ENCODE data around the gene ARHGAP26.

Gene ARHGAP26

DNA sequence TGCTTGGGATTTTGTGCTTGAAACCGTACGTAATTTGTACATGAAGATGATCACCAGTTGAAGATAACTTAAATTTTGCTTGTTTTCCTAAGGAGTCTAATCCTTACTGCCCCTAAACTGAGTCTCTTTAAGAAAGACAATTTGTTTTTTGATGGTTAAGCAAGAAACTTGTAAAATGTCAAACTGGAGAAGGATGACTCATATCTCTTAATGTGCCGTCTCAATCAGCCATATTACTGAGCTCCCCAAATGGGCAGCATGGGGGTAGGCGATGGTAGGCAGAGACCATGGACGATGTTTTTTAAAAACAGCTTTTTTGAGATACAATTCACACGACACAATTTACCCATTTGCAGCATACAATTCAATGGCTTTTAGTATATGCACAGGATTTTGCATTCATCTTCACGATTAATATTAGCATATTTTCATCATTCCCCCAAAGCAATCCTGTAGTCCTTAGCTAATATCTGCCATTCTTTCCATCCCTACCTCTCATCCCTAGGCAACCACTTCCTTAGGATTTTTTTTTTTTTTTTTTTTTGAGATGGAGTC is 14.3 kb downstream of the ARHGAP26 start:
- no peaks in the 10 kb centered on the region for H3K27me3 ChIP-seq (ENCODE audit: control insufficient read depth in 2 of 2, insufficient read depth in 2 of 2, low read length in 2 of 2)
- peaks cover 0 to 3% of the 10 kb centered on the region in 2 donors for H3K4me1 ChIP-seq (ENCODE audit: control insufficient read depth in 2 of 2, insufficient read depth in 2 of 2, low read length in 2 of 2)
- no peaks in the 10 kb centered on the region for H3K9me3 ChIP-seq (ENCODE audit: control insufficient read depth in 2 of 2, low read length in 2 of 2)
- H3K27ac ChIP-seq (ENCODE audit: low read depth in 2 of 2, low read length in 2 of 2), result no peak overlapping the region
- no peaks in the 10 kb centered on the region for H3K36me3 ChIP-seq (ENCODE audit: control insufficient read depth in 2 of 2, insufficient read depth in 2 of 2, low read length in 2 of 2)
- H3K9ac ChIP-seq (ENCODE audit: low read depth in 1 of 2, low read length in 2 of 2), result no peak overlapping the region
- H3K4me3 ChIP-seq (ENCODE audit: low read length in 2 of 2), result no peak overlapping the region

DNA sequence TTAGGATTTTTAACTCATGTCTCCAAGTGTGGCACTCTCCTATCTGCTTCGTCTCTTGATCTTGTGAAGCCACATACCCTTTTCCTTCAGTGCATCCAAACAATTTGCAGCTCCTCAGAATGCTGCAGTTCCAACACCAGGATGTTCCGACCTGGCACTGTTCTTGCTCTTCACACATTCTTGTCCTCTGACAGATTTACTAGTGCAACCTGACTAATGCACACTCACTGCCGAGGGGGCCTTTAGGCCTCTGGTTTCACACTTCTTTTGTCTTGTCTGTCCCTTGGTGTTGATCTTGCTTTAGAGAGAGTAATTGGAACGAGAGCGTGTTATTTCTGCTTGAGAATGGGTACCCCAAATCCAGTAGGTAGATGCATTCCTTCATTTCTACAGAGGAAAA is 15.0 kb downstream of the ARHGAP26 start:
- Histone ChIP-seq H3K36me3 (ENCODE audit: control insufficient read depth in 2 of 2, insufficient read depth in 2 of 2, low read length in 2 of 2) (no peaks in the 10 kb centered on the region), H3K27ac (ENCODE audit: low read depth in 2 of 2, low read length in 2 of 2) (no peak overlapping the region), H3K27me3 (ENCODE audit: control insufficient read depth in 2 of 2, insufficient read depth in 2 of 2, low read length in 2 of 2) (no peaks in the 10 kb centered on the region), H3K9ac (ENCODE audit: low read depth in 1 of 2, low read length in 2 of 2) (no peak overlapping the region), H3K4me3 (ENCODE audit: low read length in 2 of 2) (no peak overlapping the region), H3K9me3 (ENCODE audit: control insufficient read depth in 2 of 2, low read length in 2 of 2) (no peaks in the 10 kb centered on the region), H3K4me1 (ENCODE audit: control insufficient read depth in 2 of 2, insufficient read depth in 2 of 2, low read length in 2 of 2) (peaks cover 0 to 3% of the 10 kb centered on the region in 2 donors)

DNA sequence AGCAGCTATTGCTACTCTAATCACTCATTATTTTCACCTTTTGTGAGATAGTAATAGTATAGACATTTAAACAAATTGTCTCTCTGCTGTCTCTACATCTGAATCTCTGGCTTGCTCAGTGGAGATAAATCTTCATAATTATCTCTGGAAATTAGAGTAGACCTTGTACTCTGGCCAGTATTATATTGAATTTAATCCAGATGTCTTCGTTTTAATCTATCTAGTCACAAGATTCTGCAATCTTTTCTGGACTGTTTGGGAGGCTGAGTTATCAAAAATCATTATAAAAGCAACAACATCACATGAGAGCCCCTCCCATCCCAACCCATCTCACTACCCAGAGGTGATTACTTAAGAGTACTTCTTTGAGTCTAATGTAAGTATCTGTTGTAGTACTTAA is 19.0 kb downstream of the ARHGAP26 start:
- Histone ChIP-seq H3K9ac (ENCODE audit: low read depth in 1 of 2, low read length in 2 of 2) (no peak overlapping the region), H3K4me3 (ENCODE audit: low read length in 2 of 2) (no peak overlapping the region), H3K27me3 (ENCODE audit: control insufficient read depth in 2 of 2, insufficient read depth in 2 of 2, low read length in 2 of 2) (no peaks in the 10 kb centered on the region), H3K36me3 (ENCODE audit: control insufficient read depth in 2 of 2, insufficient read depth in 2 of 2, low read length in 2 of 2) (no peaks in the 10 kb centered on the region), H3K9me3 (ENCODE audit: control insufficient read depth in 2 of 2, low read length in 2 of 2) (no peaks in the 10 kb centered on the region), H3K27ac (ENCODE audit: low read depth in 2 of 2, low read length in 2 of 2) (no peak overlapping the region), H3K4me1 (ENCODE audit: control insufficient read depth in 2 of 2, insufficient read depth in 2 of 2, low read length in 2 of 2) (peaks cover 0 to 3% of the 10 kb centered on the region in 2 donors)

DNA sequence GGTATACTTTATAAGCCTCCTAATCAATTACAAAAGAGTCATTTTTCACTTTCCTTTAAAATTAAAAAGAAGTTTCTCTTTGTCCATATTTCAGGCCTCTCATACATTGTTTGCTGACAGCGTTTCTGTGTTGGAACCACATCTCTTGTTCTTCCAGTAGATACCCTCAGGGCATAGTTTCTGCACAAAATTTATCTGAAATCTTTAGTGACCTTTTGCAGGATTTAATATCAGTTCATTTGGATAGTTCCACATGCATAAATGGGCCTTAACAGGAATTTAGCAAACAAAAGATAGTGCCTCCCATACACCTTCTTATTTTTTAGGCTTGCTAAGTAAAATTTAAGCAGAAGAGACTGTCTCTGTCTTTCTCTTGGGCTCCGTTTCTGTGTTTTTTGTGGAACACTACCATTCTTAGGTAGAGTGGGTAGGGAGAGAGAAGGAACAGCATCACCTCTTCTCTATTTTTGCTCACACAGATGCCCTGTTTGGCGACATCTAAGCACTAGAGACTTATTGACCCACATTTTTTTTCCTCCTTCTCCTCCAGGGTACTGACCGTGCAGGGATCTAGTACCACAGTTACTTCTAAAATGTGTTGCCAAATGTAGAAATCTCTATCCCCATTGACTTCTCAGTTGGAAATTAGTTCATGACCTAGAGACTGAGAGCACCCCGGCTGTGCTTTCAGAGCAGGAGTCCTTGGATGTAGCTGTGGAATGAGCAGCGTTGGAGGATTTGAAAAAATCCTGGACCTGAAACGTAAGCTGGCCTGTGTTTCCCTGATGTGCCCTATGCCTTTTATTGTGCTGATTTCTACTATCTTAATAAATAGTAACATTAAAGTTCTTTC is 22.1 kb downstream of the ARHGAP26 start:
- no peaks in the 10 kb centered on the region for H3K27me3 ChIP-seq (ENCODE audit: control insufficient read depth in 2 of 2, insufficient read depth in 2 of 2, low read length in 2 of 2)
- no peak overlapping the region for H3K27ac ChIP-seq (ENCODE audit: low read depth in 2 of 2, low read length in 2 of 2)
- peaks cover 17 to 20% of the 10 kb centered on the region in 2 donors for H3K4me1 ChIP-seq (ENCODE audit: control insufficient read depth in 2 of 2, insufficient read depth in 2 of 2, low read length in 2 of 2)
- H3K4me3 ChIP-seq (ENCODE audit: low read length in 2 of 2), result no peak overlapping the region
- H3K9me3 ChIP-seq (ENCODE audit: control insufficient read depth in 2 of 2, low read length in 2 of 2), result no peaks in the 10 kb centered on the region
- H3K36me3 ChIP-seq (ENCODE audit: control insufficient read depth in 2 of 2, insufficient read depth in 2 of 2, low read length in 2 of 2), result no peaks in the 10 kb centered on the region
- H3K9ac ChIP-seq (ENCODE audit: low read depth in 1 of 2, low read length in 2 of 2), result no peak overlapping the region

DNA sequence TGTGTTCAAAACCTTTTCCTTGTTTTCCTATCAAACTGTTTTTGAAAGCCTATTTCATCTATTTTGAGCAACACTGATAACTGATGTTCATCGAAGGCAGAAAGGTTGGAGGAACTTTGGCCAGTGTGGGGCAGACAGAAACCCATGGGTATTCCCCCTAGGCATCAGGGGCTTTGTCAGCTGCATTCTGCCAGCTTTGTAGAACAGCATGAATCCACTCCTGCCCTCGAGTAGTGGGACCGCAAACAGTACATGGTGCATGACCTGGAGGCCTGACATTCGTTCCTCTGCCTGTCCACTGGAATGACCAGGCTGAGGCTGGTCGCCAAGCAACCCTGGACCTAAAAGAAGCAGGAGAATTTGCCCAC is 22.7 kb downstream of the ARHGAP26 start:
- Histone ChIP-seq H3K36me3 (ENCODE audit: control insufficient read depth in 2 of 2, insufficient read depth in 2 of 2, low read length in 2 of 2) (no peaks in the 10 kb centered on the region), H3K4me3 (ENCODE audit: low read length in 2 of 2) (no peak overlapping the region), H3K27ac (ENCODE audit: low read depth in 2 of 2, low read length in 2 of 2) (no peak overlapping the region), H3K4me1 (ENCODE audit: control insufficient read depth in 2 of 2, insufficient read depth in 2 of 2, low read length in 2 of 2) (peaks cover 23 to 26% of the 10 kb centered on the region in 2 donors), H3K9ac (ENCODE audit: low read depth in 1 of 2, low read length in 2 of 2) (no peak overlapping the region), H3K9me3 (ENCODE audit: control insufficient read depth in 2 of 2, low read length in 2 of 2) (no peaks in the 10 kb centered on the region), H3K27me3 (ENCODE audit: control insufficient read depth in 2 of 2, insufficient read depth in 2 of 2, low read length in 2 of 2) (no peaks in the 10 kb centered on the region)

DNA sequence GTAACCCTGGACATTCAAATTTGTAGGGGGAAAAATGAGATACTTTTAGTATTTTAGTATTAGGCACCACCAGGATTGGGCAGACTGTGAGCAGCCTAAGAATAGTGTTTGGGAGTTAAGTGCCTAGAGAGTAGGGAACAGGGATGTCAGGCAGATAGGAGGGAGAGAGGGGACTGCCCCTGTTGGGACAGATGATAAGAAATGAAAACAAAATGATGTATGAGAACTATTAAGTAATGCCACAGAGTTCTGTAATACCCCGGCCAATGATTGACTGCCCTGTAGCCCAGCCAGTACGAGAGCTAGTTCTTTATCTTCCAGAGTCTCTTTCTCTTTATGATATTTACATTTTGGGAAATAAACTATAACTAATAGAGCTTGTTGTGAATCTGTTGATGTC is 24.4 kb downstream of the ARHGAP26 start:
- Histone ChIP-seq H3K27ac (ENCODE audit: low read depth in 2 of 2, low read length in 2 of 2) (no peak overlapping the region), H3K4me3 (ENCODE audit: low read length in 2 of 2) (no peak overlapping the region), H3K27me3 (ENCODE audit: control insufficient read depth in 2 of 2, insufficient read depth in 2 of 2, low read length in 2 of 2) (no peaks in the 10 kb centered on the region), H3K4me1 (ENCODE audit: control insufficient read depth in 2 of 2, insufficient read depth in 2 of 2, low read length in 2 of 2) (peaks cover 33 to 38% of the 10 kb centered on the region in 2 donors), H3K36me3 (ENCODE audit: control insufficient read depth in 2 of 2, insufficient read depth in 2 of 2, low read length in 2 of 2) (no peaks in the 10 kb centered on the region), H3K9me3 (ENCODE audit: control insufficient read depth in 2 of 2, low read length in 2 of 2) (no peaks in the 10 kb centered on the region), H3K9ac (ENCODE audit: low read depth in 1 of 2, low read length in 2 of 2) (no peak overlapping the region)

DNA sequence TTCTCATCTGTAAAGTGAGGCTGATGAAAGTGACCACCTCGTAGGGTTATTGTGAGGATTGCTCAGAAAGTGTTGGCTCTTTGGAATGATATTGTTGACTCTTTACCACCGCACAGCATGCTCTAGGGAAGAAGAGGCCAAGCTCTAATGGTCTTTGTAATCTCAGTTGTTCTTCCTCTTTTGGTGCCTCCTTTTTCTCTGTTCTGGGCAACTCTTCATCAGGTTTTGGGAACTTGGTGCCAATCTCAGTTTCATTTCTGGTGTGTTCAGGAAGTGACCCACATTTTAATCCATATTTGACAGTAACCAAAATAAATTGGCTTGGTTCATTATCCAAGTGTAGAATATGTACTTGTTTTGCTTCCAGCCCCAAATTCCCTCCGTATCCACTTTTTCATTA is 25.1 kb downstream of the ARHGAP26 start:
- Histone ChIP-seq H3K27me3 (ENCODE audit: control insufficient read depth in 2 of 2, insufficient read depth in 2 of 2, low read length in 2 of 2) (no peaks in the 10 kb centered on the region), H3K4me3 (ENCODE audit: low read length in 2 of 2) (no peak overlapping the region), H3K9ac (ENCODE audit: low read depth in 1 of 2, low read length in 2 of 2) (no peak overlapping the region), H3K27ac (ENCODE audit: low read depth in 2 of 2, low read length in 2 of 2) (peak overlapping the region in 1 of 2 donors; percentile 1), H3K36me3 (ENCODE audit: control insufficient read depth in 2 of 2, insufficient read depth in 2 of 2, low read length in 2 of 2) (no peaks in the 10 kb centered on the region), H3K4me1 (ENCODE audit: control insufficient read depth in 2 of 2, insufficient read depth in 2 of 2, low read length in 2 of 2) (peaks cover 33 to 42% of the 10 kb centered on the region in 2 donors), H3K9me3 (ENCODE audit: control insufficient read depth in 2 of 2, low read length in 2 of 2) (no peaks in the 10 kb centered on the region)

DNA sequence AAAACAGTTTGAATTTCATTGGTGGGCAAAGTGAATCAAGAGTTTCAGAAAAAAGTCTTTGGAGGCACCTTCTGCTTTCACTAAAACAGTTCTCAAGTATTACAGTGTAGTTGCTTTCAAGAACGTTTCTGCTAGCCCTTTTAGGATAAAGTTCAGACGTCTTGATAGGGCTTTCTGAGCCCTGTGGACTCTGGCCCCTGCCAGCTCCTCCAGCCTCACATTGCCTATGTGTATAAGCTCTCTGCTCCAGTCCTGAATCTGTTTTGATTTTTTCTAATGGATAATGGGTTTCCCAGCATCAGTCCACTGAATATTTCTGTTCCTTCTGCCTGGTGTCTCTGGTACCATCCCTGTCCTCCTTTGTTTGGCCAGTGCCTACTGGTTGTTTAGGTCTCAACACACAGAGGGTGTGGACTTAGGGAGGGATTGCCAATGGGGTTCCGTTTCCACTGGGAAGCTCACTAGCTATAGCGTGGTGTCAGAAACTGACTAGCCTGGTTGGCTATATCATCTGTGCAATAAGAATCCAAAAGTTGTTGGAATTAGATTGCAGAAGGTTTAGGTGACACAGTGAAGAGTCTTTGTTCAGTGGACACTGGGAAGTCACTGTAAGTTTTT is 26.4 kb downstream of the ARHGAP26 start:
- no peaks in the 10 kb centered on the region for H3K9me3 ChIP-seq (ENCODE audit: control insufficient read depth in 2 of 2, low read length in 2 of 2)
- H3K36me3 ChIP-seq (ENCODE audit: control insufficient read depth in 2 of 2, insufficient read depth in 2 of 2, low read length in 2 of 2), result no peaks in the 10 kb centered on the region
- peak overlapping the region in 1 of 2 donors; percentile 65 for H3K4me3 ChIP-seq (ENCODE audit: low read length in 2 of 2)
- H3K27ac ChIP-seq (ENCODE audit: low read depth in 2 of 2, low read length in 2 of 2), result peak overlapping the region; percentile 75 to 81
- H3K9ac ChIP-seq (ENCODE audit: low read depth in 1 of 2, low read length in 2 of 2), result peak overlapping the region in 1 of 2 donors; percentile 15
- peaks cover 33 to 42% of the 10 kb centered on the region in 2 donors for H3K4me1 ChIP-seq (ENCODE audit: control insufficient read depth in 2 of 2, insufficient read depth in 2 of 2, low read length in 2 of 2)
- no peaks in the 10 kb centered on the region for H3K27me3 ChIP-seq (ENCODE audit: control insufficient read depth in 2 of 2, insufficient read depth in 2 of 2, low read length in 2 of 2)

DNA sequence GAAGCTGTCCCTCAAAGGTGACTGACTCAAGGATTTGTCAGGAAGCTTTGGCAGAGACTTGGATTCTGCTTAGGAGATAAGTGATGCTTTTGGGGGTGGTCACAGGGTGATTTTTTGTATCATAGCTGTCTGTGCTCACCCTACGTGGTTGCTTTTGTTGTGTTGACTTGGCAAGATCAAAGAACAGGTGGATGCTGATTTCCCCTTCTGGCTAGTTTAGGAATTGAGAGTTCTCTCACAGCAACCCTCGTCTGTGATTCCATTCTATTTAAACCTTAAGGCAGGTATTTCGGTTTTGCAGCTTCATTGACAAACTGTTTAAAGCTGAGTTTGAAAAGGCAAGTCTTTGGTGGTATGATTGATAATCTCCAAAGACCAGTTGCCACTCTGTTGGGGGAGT is 27.2 kb downstream of the ARHGAP26 start:
- H3K4me3 ChIP-seq (ENCODE audit: low read length in 2 of 2), result no peak overlapping the region
- H3K4me1 ChIP-seq (ENCODE audit: control insufficient read depth in 2 of 2, insufficient read depth in 2 of 2, low read length in 2 of 2), result peaks cover 33 to 42% of the 10 kb centered on the region in 2 donors
- no peaks in the 10 kb centered on the region for H3K9me3 ChIP-seq (ENCODE audit: control insufficient read depth in 2 of 2, low read length in 2 of 2)
- no peaks in the 10 kb centered on the region for H3K27me3 ChIP-seq (ENCODE audit: control insufficient read depth in 2 of 2, insufficient read depth in 2 of 2, low read length in 2 of 2)
- H3K27ac ChIP-seq (ENCODE audit: low read depth in 2 of 2, low read length in 2 of 2), result peak overlapping the region; percentile 75 to 81
- no peaks in the 10 kb centered on the region for H3K36me3 ChIP-seq (ENCODE audit: control insufficient read depth in 2 of 2, insufficient read depth in 2 of 2, low read length in 2 of 2)
- no peak overlapping the region for H3K9ac ChIP-seq (ENCODE audit: low read depth in 1 of 2, low read length in 2 of 2)

DNA sequence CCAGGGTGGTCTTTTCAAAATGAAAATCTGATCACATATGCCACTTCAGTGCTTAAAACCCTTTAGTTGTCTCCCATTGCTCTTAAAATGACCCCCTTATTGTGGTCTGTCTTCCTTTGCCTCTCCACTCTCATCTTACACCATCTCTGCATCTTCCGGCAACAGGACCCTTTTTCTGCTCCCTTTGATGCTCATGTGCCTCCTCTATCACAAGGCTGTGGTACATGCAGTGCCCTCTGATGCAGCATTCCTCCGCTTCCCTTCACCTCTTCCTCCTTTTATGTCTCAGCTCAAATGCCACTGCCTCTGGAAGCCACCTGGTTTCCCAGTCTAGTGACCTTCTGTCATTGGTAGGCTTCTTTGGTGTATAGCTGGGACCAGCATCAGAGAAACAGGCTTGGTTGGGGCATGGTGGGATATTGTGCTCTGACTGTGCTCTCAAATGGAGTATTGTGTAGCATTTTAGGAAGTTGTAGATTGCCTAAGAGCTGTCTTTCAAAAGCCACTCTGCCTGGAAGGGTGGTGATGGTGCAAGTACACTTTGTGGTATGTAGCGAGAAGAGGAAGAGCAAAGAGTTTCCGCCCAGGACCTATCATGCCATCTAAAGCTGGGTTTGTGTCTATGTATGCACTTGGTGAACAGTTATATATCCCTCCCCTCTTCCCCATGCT is 28.1 kb downstream of the ARHGAP26 start:
- Histone ChIP-seq H3K36me3 (ENCODE audit: control insufficient read depth in 2 of 2, insufficient read depth in 2 of 2, low read length in 2 of 2) (no peaks in the 10 kb centered on the region), H3K4me1 (ENCODE audit: control insufficient read depth in 2 of 2, insufficient read depth in 2 of 2, low read length in 2 of 2) (peaks cover 33 to 42% of the 10 kb centered on the region in 2 donors), H3K4me3 (ENCODE audit: low read length in 2 of 2) (peak overlapping the region in 1 of 2 donors; percentile 6), H3K9me3 (ENCODE audit: control insufficient read depth in 2 of 2, low read length in 2 of 2) (no peaks in the 10 kb centered on the region), H3K9ac (ENCODE audit: low read depth in 1 of 2, low read length in 2 of 2) (no peak overlapping the region), H3K27ac (ENCODE audit: low read depth in 2 of 2, low read length in 2 of 2) (peak overlapping the region; percentile 30 to 75), H3K27me3 (ENCODE audit: control insufficient read depth in 2 of 2, insufficient read depth in 2 of 2, low read length in 2 of 2) (no peaks in the 10 kb centered on the region)

All from mucosa of rectum (tissue), 2 donors.